Chondrocyte (in vitro differentiated cells): ENCODE data around the gene NAT8L. TPM values are rescaled to one million over a fixed set of nuclear protein-coding genes. Genes with fewer than 3 reads are reported as not detected.

Experiments
- DNase-seq: peaks from one replicate; pipeline ENCODE4 v3.0.0; 2021; ENCODE audit warnings: mixed read lengths, low spot score
- H3K27ac Mint-ChIP-seq: one replicate; pipeline ENCODE4 v1.8.0; 2021; ENCODE audit warnings: mild to moderate bottlenecking, moderate library complexity, mixed read lengths; ENCODE audit not compliant: unreplicated experiment
- H3K27me3 Mint-ChIP-seq: 2 replicates; pipeline ENCODE4 v1.8.0; 2021; ENCODE audit warnings: low read depth, mixed read lengths
- H3K36me3 Mint-ChIP-seq: 2 replicates; pipeline ENCODE4 v1.8.0; 2021; ENCODE audit warnings: low read depth, mixed read lengths
- H3K4me1 Mint-ChIP-seq: 2 replicates; pipeline ENCODE4 v1.8.0; 2021; ENCODE audit warnings: low read depth, mild to moderate bottlenecking, mixed read lengths
- H3K4me3 Mint-ChIP-seq: one replicate; pipeline ENCODE4 v1.8.0; 2021; ENCODE audit warnings: mild to moderate bottlenecking, moderate library complexity, mixed read lengths; ENCODE audit not compliant: unreplicated experiment
- H3K9me3 Mint-ChIP-seq: 2 replicates; pipeline ENCODE4 v1.8.0; 2021; ENCODE audit warnings: low read depth, mixed read lengths
- total RNA-seq: library from RNA; stranded (reverse); gene quantifications from 3 replicates; pipeline ENCODE4 v1.2.1, GENCODE V29; 2021
- TF ChIP-seq, protein P1 (sequence below): fragments of 200-600 bp; sonication (generic); IDR thresholded peaks from 2 replicates; pipeline ENCODE4 v1.5.0; 2021; ENCODE audit warnings: antibody characterized with exemption, mild to moderate bottlenecking, moderate library complexity

Gene NAT8L
- total RNA-seq, 1 donor from 2014 or later, result 1.6 TPM

DNA sequence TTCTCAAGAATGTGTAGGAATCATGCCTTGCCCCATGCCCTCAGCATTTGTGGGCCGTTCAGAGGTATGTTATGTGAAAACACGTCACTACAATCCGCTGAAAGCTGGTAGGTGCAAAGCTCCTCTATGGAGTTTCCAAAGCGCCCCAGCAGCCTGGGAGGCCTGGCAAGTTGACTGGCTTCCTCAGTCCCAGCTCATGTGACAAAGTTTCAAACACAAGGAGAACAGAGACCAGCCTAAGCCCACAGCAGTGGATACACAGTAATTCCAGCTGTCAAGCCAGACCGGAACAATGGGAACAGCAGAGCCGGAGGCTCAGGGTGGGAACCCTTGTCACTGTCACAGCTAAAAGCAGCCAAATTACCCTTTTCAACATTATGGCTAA, 33.5 kb downstream of the NAT8L start:
- peaks cover 15% of the 10 kb centered on the region for H3K36me3 Mint-ChIP-seq
- no peaks in the 10 kb centered on the region for H3K27me3 Mint-ChIP-seq
- H3K4me1 Mint-ChIP-seq, result peaks cover 9% of the 10 kb centered on the region
- TF ChIP-seq, protein P1, sequence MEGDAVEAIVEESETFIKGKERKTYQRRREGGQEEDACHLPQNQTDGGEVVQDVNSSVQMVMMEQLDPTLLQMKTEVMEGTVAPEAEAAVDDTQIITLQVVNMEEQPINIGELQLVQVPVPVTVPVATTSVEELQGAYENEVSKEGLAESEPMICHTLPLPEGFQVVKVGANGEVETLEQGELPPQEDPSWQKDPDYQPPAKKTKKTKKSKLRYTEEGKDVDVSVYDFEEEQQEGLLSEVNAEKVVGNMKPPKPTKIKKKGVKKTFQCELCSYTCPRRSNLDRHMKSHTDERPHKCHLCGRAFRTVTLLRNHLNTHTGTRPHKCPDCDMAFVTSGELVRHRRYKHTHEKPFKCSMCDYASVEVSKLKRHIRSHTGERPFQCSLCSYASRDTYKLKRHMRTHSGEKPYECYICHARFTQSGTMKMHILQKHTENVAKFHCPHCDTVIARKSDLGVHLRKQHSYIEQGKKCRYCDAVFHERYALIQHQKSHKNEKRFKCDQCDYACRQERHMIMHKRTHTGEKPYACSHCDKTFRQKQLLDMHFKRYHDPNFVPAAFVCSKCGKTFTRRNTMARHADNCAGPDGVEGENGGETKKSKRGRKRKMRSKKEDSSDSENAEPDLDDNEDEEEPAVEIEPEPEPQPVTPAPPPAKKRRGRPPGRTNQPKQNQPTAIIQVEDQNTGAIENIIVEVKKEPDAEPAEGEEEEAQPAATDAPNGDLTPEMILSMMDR, result no peak
- no peak for DNase-seq
- no peak overlapping the region for H3K27ac Mint-ChIP-seq
- H3K4me3 Mint-ChIP-seq, result no peak overlapping the region
- H3K9me3 Mint-ChIP-seq, result peaks cover 12% of the 10 kb centered on the region

DNA sequence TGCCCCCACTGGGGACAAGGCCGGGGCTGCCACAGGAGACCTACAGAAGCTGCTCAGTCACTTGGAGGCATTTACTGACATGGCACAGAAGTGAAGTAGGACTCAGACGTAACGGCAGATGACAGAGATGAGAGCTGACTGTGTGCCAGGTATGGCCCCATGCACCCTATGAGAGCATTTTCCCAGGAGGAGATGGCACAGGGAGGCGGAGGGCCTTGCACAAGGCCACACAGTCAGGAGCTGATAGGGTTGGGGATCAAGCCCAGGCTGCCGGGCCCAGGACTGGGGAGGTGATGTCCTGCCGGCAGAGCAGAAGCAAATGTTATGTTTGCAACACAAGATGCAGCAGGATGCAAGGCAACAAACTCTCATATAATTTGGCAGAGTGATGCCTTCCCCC, 34.1 kb downstream of the NAT8L start:
- Mint-ChIP-seq H3K36me3 (peaks cover 15% of the 10 kb centered on the region), H3K4me3 (no peak overlapping the region), H3K4me1 (peaks cover 9% of the 10 kb centered on the region), H3K27ac (no peak overlapping the region), H3K9me3 (peaks cover 12% of the 10 kb centered on the region), H3K27me3 (no peaks in the 10 kb centered on the region)
- no peak for DNase-seq
- TF ChIP-seq, protein P1, result no peak

- Mint-ChIP-seq H3K27ac (no peak overlapping the region), H3K27me3 (no peaks in the 10 kb centered on the region)
- no peak for DNase-seq
Observed at GRCh38 chr4:2094545-2094944, 35.4 kb downstream of the NAT8L start.

DNA sequence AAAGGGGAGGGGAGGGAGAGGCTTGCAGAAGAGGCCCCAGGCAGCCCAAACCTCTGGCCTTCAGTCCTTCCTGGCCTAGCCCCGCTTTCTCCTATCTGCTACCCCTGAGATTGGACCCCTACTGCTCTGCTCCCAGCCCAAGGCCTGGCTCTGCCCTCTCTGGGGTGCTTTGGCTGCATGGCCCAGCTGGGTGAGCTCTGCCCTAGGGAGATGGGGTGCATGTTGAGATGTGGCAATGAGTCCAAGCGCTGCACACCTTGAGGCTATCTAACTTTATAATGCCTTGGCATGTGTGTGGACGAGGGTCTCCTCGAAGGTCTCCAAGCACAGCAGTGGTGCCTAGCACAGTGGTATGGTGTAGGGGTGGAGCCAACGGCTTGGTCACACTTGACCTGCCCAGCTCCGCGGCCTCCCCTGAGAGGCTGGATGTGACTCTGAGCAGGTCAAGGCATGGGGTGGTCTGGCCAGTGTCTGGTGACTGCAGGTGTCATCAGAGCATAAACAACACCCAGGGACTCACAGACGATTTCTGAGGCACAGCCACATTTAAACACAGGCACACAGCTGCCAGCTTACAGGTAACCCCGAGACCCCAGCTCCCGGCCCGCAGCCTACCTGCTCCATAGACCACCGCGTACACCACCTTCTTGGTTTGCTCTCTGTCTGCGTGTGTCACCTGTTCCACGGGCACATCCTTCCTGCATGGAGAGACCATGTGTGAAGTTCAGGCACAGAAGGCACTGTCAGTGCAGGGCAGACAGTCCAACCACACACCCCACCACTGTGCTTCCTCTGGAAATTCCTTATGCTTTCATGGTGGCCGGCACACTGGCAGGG, 36.3 kb downstream of the NAT8L start:
- DNase-seq, result no peak
- TF ChIP-seq, protein P1, result no peak
- H3K27me3 Mint-ChIP-seq, result no peaks in the 10 kb centered on the region
- no peak overlapping the region for H3K4me3 Mint-ChIP-seq
- peaks cover 6% of the 10 kb centered on the region for H3K4me1 Mint-ChIP-seq
- no peak overlapping the region for H3K27ac Mint-ChIP-seq
- peaks cover 13% of the 10 kb centered on the region for H3K36me3 Mint-ChIP-seq
- H3K9me3 Mint-ChIP-seq, result peaks cover 12% of the 10 kb centered on the region

More at GRCh38 chr4:2094545-2094944, 35.4 kb downstream of the NAT8L start:
- TF ChIP-seq, protein P1, result no peak
- Mint-ChIP-seq H3K9me3 (peaks cover 12% of the 10 kb centered on the region), H3K4me3 (no peak overlapping the region), H3K36me3 (peaks cover 15% of the 10 kb centered on the region), H3K4me1 (peaks cover 7% of the 10 kb centered on the region)

DNA sequence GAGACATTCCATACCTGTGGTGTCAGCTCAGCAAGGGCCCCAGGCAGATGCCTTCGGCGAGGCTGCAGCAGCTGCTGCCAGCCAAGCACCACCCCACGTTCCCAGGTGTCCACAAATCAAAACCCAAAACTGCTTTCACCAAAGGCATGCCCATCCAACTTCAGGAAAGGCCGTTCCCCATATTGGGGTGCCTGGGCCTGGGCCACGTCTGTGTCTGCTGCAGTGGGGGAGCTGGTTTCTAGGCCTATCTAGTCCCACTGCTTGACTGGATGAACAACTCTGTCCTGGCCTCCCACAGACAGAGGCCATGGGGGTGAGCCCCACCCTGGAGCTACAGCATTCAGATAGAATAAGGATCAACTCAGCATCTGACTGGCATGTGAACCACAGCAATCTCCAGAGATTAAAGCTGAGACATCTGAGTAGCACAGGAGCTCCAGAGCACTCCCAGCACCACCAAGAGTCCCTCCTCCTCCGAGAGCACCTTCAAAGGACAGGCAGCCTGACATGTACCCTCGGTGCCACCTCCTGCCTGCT, 37.0 kb downstream of the NAT8L start:
- no peaks in the 10 kb centered on the region for H3K27me3 Mint-ChIP-seq
- peaks cover 13% of the 10 kb centered on the region for H3K36me3 Mint-ChIP-seq
- DNase-seq, result no peak
- H3K9me3 Mint-ChIP-seq, result peaks cover 12% of the 10 kb centered on the region
- H3K4me3 Mint-ChIP-seq, result no peak overlapping the region
- no peak overlapping the region for H3K27ac Mint-ChIP-seq
- TF ChIP-seq, protein P1, result no peak
- peaks cover 6% of the 10 kb centered on the region for H3K4me1 Mint-ChIP-seq
